ENCODE results near the gene DENND2D.

The DENND2D gene

GRCh38 chr1:111198836-111199235, 1.6 kb downstream of the DENND2D start:
- no peak overlapping the region for H3K4me3 ChIP-seq (ENCODE audit: control insufficient read depth, low read depth, low read length)
- TF ChIP-seq CTCF (conservative IDR thresholded peaks at IDR 0.05; ENCODE audit: control insufficient read depth, insufficient read depth, low read depth, low read length): no peak
- no peak for DNase-seq (ENCODE audit: low read depth)

- H3K4me3 ChIP-seq (ENCODE audit: control insufficient read depth, low read depth, low read length): no peak overlapping the region
- no peak for TF ChIP-seq CTCF (conservative IDR thresholded peaks at IDR 0.05; ENCODE audit: control insufficient read depth, insufficient read depth, low read depth, low read length)
- no peak for DNase-seq (ENCODE audit: low read depth)
These were observed 2.7 kb downstream of the DENND2D start for GRCh38 chr1:111197598-111198284.

- no peak for DNase-seq (ENCODE audit: low read depth)
- no peak for TF ChIP-seq CTCF (conservative IDR thresholded peaks at IDR 0.05; ENCODE audit: control insufficient read depth, insufficient read depth, low read depth, low read length)
- no peak overlapping the region for H3K4me3 ChIP-seq (ENCODE audit: control insufficient read depth, low read depth, low read length)
These were observed 4.2 kb downstream of the DENND2D start for GRCh38 chr1:111196213-111196612.

GRCh38 chr1:111195002-111195684, 5.3 kb downstream of the DENND2D start:
- TF ChIP-seq CTCF (conservative IDR thresholded peaks at IDR 0.05; ENCODE audit: control insufficient read depth, insufficient read depth, low read depth, low read length): no peak
- DNase-seq (ENCODE audit: low read depth): no peak
- no peak overlapping the region for H3K4me3 ChIP-seq (ENCODE audit: control insufficient read depth, low read depth, low read length)

GRCh38 chr1:111193712-111194480, 6.5 kb downstream of the DENND2D start:
- no peak for TF ChIP-seq CTCF (conservative IDR thresholded peaks at IDR 0.05; ENCODE audit: control insufficient read depth, insufficient read depth, low read depth, low read length)
- no peak for DNase-seq (ENCODE audit: low read depth)
- no peak overlapping the region for H3K4me3 ChIP-seq (ENCODE audit: control insufficient read depth, low read depth, low read length)

GRCh38 chr1:111192658-111193519, 7.6 kb downstream of the DENND2D start:
- H3K4me3 ChIP-seq (ENCODE audit: control insufficient read depth, low read depth, low read length): no peak overlapping the region
- no peak for TF ChIP-seq CTCF (conservative IDR thresholded peaks at IDR 0.05; ENCODE audit: control insufficient read depth, insufficient read depth, low read depth, low read length)
- DNase-seq (ENCODE audit: low read depth): no peak

Data from fibroblast of mammary gland (primary cell).